B cell (primary cell): ENCODE measurements around the gene ADAM12. TPM values are rescaled to one million over a fixed set of nuclear protein-coding genes. Genes with fewer than 3 reads are reported as not detected.

ENCODE experiments used
- ATAC-seq: fragments of 200-7000 bp; cut with Tn5 transposase; one replicate; pipeline ENCODE4 v1.10.0; 2021; ENCODE audit warnings: low read depth, mild to moderate bottlenecking, moderate number of reproducible peaks, moderate library complexity
- CTCF ChIA-PET: fragments of 350-600 bp; sonication (Branson Sonifier 250); formaldehyde crosslinking; loops from one replicate; lab custom pipeline; 2021; ENCODE audit warnings: antibody characterized with exemption, inconsistent platforms; lab: Charles Lee
- POLR2A ChIA-PET: fragments of 350-600 bp; sonication (Branson Sonifier 250); formaldehyde crosslinking; loops from one replicate; lab custom pipeline; 2021; ENCODE audit warnings: antibody characterized with exemption; lab: Charles Lee
- DNase-seq: peaks from one replicate; pipeline ENCODE4 v3.0.0; 2013
- H2AFZ ChIP-seq: 2 replicates; pipeline ENCODE4 v1.6.1; 2012; ENCODE audit warnings: mild to moderate bottlenecking, low read depth, low read length; ENCODE audit not compliant: insufficient read depth, poor library complexity, severe bottlenecking
- H3K27ac ChIP-seq, 2 donors: 1 replicate in 1 of 2; 2 replicates in 1 of 2; pipeline ENCODE4 v1.5.1; 2012 to 2013; ENCODE audit warnings: low read length in 2 of 2, mild to moderate bottlenecking in 2 of 2, moderate library complexity in 1 of 2
- H3K27me3 ChIP-seq, 4 experiments: fragments of 200-600 bp in 1 of 4; sonication (generic) in 1 of 4; replicated peaks in 1 of 4; 1 replicate in 2 of 4; 2 replicates in 2 of 4; pipeline versions ENCODE4 v1.6.1 to v1.7.0; 2013 to 2016; ENCODE audit warnings: low read length in 3 of 4, mild to moderate bottlenecking in 2 of 4, mixed read lengths in 1 of 4, moderate library complexity in 1 of 4; ENCODE audit not compliant: insufficient read depth in 4 of 4, control insufficient read depth in 3 of 4; ENCODE audit errors: control extremely low read depth in 1 of 4
- H3K36me3 ChIP-seq, 2 experiments: replicated peaks in 1 of 2; 1 replicate in 1 of 2; 2 replicates in 1 of 2; pipeline versions ENCODE4 v1.6.1 to v1.7.1; 2013; ENCODE audit warnings: low read length in 1 of 2; ENCODE audit not compliant: insufficient read depth in 2 of 2, control insufficient read depth in 1 of 2; ENCODE audit errors: control extremely low read depth in 1 of 2, extremely low read depth in 1 of 2
- H3K4me1 ChIP-seq, 2 donors: fragments of 200-600 bp in 1 of 2; sonication (generic) in 1 of 2; 1 replicate in 1 of 2; 2 replicates in 1 of 2; pipeline versions ENCODE4 v1.5.1 to v1.6.1; 2013 to 2017; ENCODE audit warnings: low read length in 2 of 2; ENCODE audit not compliant: control insufficient read depth in 2 of 2, insufficient read depth in 2 of 2
- H3K4me2 ChIP-seq: replicated peaks from 2 replicates; pipeline ENCODE3; 2012; ENCODE audit warnings: mild to moderate bottlenecking, low read depth, low read length; ENCODE audit not compliant: poor library complexity, severe bottlenecking
- H3K4me3 ChIP-seq, 5 experiments: fragments of 200-600 bp in 1 of 5; sonication (generic) in 1 of 5; 1 replicate in 3 of 5; 2 replicates in 2 of 5; pipeline versions ENCODE4 v1.5.1 to v1.7.0; 2011 to 2016; ENCODE audit warnings: low read length in 4 of 5, mild to moderate bottlenecking in 4 of 5, low read depth in 2 of 5, control low read depth in 1 of 5, moderate library complexity in 1 of 5; ENCODE audit not compliant: insufficient read depth in 1 of 5; ENCODE audit errors: control extremely low read depth in 1 of 5, extremely low read depth in 1 of 5
- H3K79me2 ChIP-seq: fragments of 200-600 bp; sonication (generic); one replicate; pipeline ENCODE4 v1.6.0; 2016; ENCODE audit warnings: low read length; ENCODE audit not compliant: control insufficient read depth, insufficient read depth
- H3K9ac ChIP-seq: fragments of 200-600 bp; sonication (generic); 2 replicates; pipeline ENCODE4 v1.6.1; 2017; ENCODE audit warnings: mild to moderate bottlenecking, low read length, moderate library complexity
- H3K9me3 ChIP-seq, 3 donors: one replicate each; pipeline versions ENCODE4 v1.6.1 to v1.7.1; 2013; ENCODE audit warnings: low read length in 2 of 3; ENCODE audit not compliant: control insufficient read depth in 2 of 3, insufficient read depth in 1 of 3; ENCODE audit errors: control extremely low read depth in 1 of 3
- H4K20me1 ChIP-seq: 2 replicates; pipeline ENCODE4 v1.6.0; 2012; ENCODE audit warnings: mild to moderate bottlenecking, low read length; ENCODE audit not compliant: insufficient read depth, control insufficient read depth, poor library complexity, severe bottlenecking
- H3K27ac Mint-ChIP-seq: one replicate; pipeline ENCODE4 v1.8.0; 2021; ENCODE audit warnings: mixed read lengths
- H3K27me3 Mint-ChIP-seq: one replicate; pipeline ENCODE4 v1.8.0; 2021; ENCODE audit warnings: mixed read lengths
- H3K4me1 Mint-ChIP-seq: one replicate; pipeline ENCODE4 v1.8.0; 2021; ENCODE audit warnings: mixed read lengths
- H3K4me3 Mint-ChIP-seq: one replicate; pipeline ENCODE4 v1.8.0; 2021; ENCODE audit warnings: mixed read lengths
- H3K9me3 Mint-ChIP-seq: one replicate; pipeline ENCODE4 v1.8.0; 2022; ENCODE audit warnings: mixed read lengths; ENCODE audit not compliant: insufficient read depth
- CTCF ChIP-seq: fragments of 200-600 bp; IDR thresholded peaks from one replicate; pipeline ENCODE4 v1.8.0; 2022; ENCODE audit warnings: antibody characterized with exemption, mild to moderate bottlenecking
- EZH2 ChIP-seq: IDR thresholded peaks from 2 replicates; pipeline ENCODE4 v1.6.1; 2012; ENCODE audit warnings: borderline replicate concordance, low read depth, mild to moderate bottlenecking, moderate library complexity, low read length; ENCODE audit not compliant: insufficient read depth, poor library complexity, severe bottlenecking
- WGBS: methylation state at CpG from one replicate; pipeline ENCODE4 v1.1.5; 2013; ENCODE audit warnings: missing lambda C conversion rate; ENCODE audit not compliant: insufficient coverage; 5-methylcytosine and 5-hydroxymethylcytosine counted together
- intact Hi-C: fragments of 100-400 bp; cut with micrococcal nuclease; formaldehyde crosslinking; loops from one replicate; pipeline ENCODE4 v1.10.0; 2022
- polyA plus RNA-seq: library from polyadenylated mRNA; depleted of rRNA; stranded (reverse); fragments of >200 nt; gene quantifications from 2 replicates; pipeline ENCODE4 v1.2.3, GENCODE V29; 2012
- total RNA-seq, 2 donors: library from RNA; stranded (reverse); fragments of 120-200 nt in 1 of 2; gene quantifications; 1 replicate in 1 of 2; 2 replicates in 1 of 2; pipeline versions ENCODE4 v1.2.3 to v1.2.4, GENCODE V29; 2013 to 2022

ADAM12 gene
- total and polyA plus RNA-seq, 2 donors (not counting 1 experiment from before 2014, with no cell fraction given), result 0.01 to 0.22 TPM

- CTCF ChIA-PET, result no interaction called here
- POLR2A ChIA-PET, result no interaction called here
- H3K4me2 ChIP-seq, result no peak overlapping the region
- no peak for TF ChIP-seq CTCF
- H3K4me3 Mint-ChIP-seq, result no peak overlapping the region
- H3K9me3 ChIP-seq, result peaks cover 0 to 8% (median 0%) of the 10 kb centered on the region in 3 donors
- ATAC-seq (no peak), DNase-seq (no peak)
- 85% methylated on average over 5 of the region's 5 CpGs for WGBS
- no peaks in the 10 kb centered on the region for H3K27me3 ChIP-seq
- H4K20me1 ChIP-seq, result no peaks in the 10 kb centered on the region
- H3K27me3 Mint-ChIP-seq, result no peaks in the 10 kb centered on the region
- no peak overlapping the region for H3K27ac ChIP-seq
- H3K9me3 Mint-ChIP-seq, result no peaks in the 10 kb centered on the region
- no peaks in the 10 kb centered on the region for H3K36me3 ChIP-seq
- no peaks in the 10 kb centered on the region for H3K4me1 Mint-ChIP-seq
- H3K9ac ChIP-seq, result no peak overlapping the region
- H3K4me3 ChIP-seq, result no peak overlapping the region
- no peaks in the 10 kb centered on the region for H3K4me1 ChIP-seq
- intact Hi-C loops, result no loop called here
- no peaks in the 10 kb centered on the region for H3K79me2 ChIP-seq
- no peak overlapping the region for H2AFZ ChIP-seq
- H3K27ac Mint-ChIP-seq, result no peak overlapping the region
Observed at GRCh38 chr10:126321440-126321839, 66.8 kb downstream of the ADAM12 start.

- POLR2A ChIA-PET, result no interaction called here
- Histone ChIP-seq H3K36me3 (no peaks in the 10 kb centered on the region), H3K9me3 (peaks cover 0 to 8% (median 0%) of the 10 kb centered on the region in 3 donors), H3K9ac (no peak overlapping the region), H3K4me2 (no peak overlapping the region), H4K20me1 (no peaks in the 10 kb centered on the region), H3K27ac (no peak overlapping the region), H3K4me3 (no peak overlapping the region), H3K79me2 (no peaks in the 10 kb centered on the region), H3K27me3 (no peaks in the 10 kb centered on the region), H3K4me1 (no peaks in the 10 kb centered on the region), H2AFZ (no peak overlapping the region)
- no peaks in the 10 kb centered on the region for H3K4me1 Mint-ChIP-seq
- no peaks in the 10 kb centered on the region for H3K9me3 Mint-ChIP-seq
- CTCF ChIA-PET, result no interaction called here
- no peak overlapping the region for H3K4me3 Mint-ChIP-seq
- ATAC-seq, result no peak
- TF ChIP-seq CTCF, result no peak
- no peak for TF ChIP-seq EZH2
- WGBS, result 72% methylated on average over 2 of the region's 3 CpGs
- no peaks in the 10 kb centered on the region for H3K27me3 Mint-ChIP-seq
- intact Hi-C loops, result no loop called here
- H3K27ac Mint-ChIP-seq, result no peak overlapping the region
- DNase-seq, result no peak
Observed at GRCh38 chr10:126317751-126318150, 70.5 kb downstream of the ADAM12 start.
